Measurements from ENCODE around the gene TBC1D10B.

TBC1D10B gene

GRCh38 chr16:30370456-30371247, at the start of gene TBC1D10B (continued):
- no peak for TF ChIP-seq ZNF132 (tag by site-specific recombination; IDR thresholded peaks at IDR 0.05; ENCODE audit: borderline replicate concordance)
- no peak for TF ChIP-seq KLF7 (tag by site-specific recombination; IDR thresholded peaks at IDR 0.05; ENCODE audit: borderline replicate concordance)
- no peak for TF ChIP-seq ZNF37A (tag by site-specific recombination; IDR thresholded peaks at IDR 0.05)
- no peak for TF ChIP-seq HOXA7 (CRISPR knock-in tag; IDR thresholded peaks at IDR 0.05; ENCODE audit: borderline replicate concordance)

GRCh38 chr16:30418350-30419181, 48.3 kb upstream of the TBC1D10B start:
- peaks cover 12% of the 10 kb centered on the region for H3K4me1 ChIP-seq (ENCODE audit: control insufficient read depth, insufficient read depth, low read length)
- POLR2A ChIA-PET, result interaction anchor here (0.6 to 2.8 kb wide), 35 partner anchors 8 to 400 kb away, joined by 3 to 64 read pairs (median 5); partner anchors contain the start of genes ALDOA, CD2BP2, DCTPP1 and FBRS
- H3K9me3 ChIP-seq (ENCODE audit: control insufficient read depth, insufficient read depth, low read depth, low read length), result no peaks in the 10 kb centered on the region
- peak overlapping the region; percentile 37 for H3K4me3 ChIP-seq (ENCODE audit: low read depth, low read length)
- H3K36me3 ChIP-seq (ENCODE audit: control insufficient read depth in 2 of 2, insufficient read depth in 1 of 2, low read length in 2 of 2), result peaks cover 41 to 81% of the 10 kb centered on the region in 2 experiments; a peak in 2 of 3 replicates
- CTCF ChIA-PET, result interaction anchor here (0.7 to 2.7 kb wide), 12 partner anchors 8 to 376 kb away, joined by 3 to 15 read pairs (median 4); partner anchors contain the start of genes DCTPP1 and ZNF771
- H3K27ac ChIP-seq (ENCODE audit: extremely low read depth, low read depth, low read length), result peak overlapping the region; percentile 85
- TF ChIP-seq ZNF639 (tag by site-specific recombination; IDR thresholded peaks at IDR 0.05) (0 out of 2 replicates have a peak, but pooled peaks have one; percentile 47), KLF8 (tag by site-specific recombination; IDR thresholded peaks at IDR 0.05) (peak; percentile 30; the same call in 1 of the 2 replicates), BCL11A (tag by site-specific recombination; IDR thresholded peaks at IDR 0.05; ENCODE audit: low read depth) (no peak; the same call in 1 of the 2 replicates), ZNF449 (tag by site-specific recombination; IDR thresholded peaks at IDR 0.05) (no peak), PRDM1 (tag by site-specific recombination; IDR thresholded peaks at IDR 0.05) (no peak), ZNF704 (tag by site-specific recombination; IDR thresholded peaks at IDR 0.05) (no peak), GFI1B (tag by site-specific recombination; IDR thresholded peaks at IDR 0.05) (peak; percentile 9; the same call in 1 of the 2 replicates), KLF17 (tag by site-specific recombination; IDR thresholded peaks at IDR 0.05) (peak; percentile 53; the same call in 1 of the 2 replicates), ZSCAN30 (tag by site-specific recombination; IDR thresholded peaks at IDR 0.05) (no peak), PRDM4 (tag by site-specific recombination; IDR thresholded peaks at IDR 0.05) (peak; percentile 86), ZNF324 (tag by site-specific recombination; IDR thresholded peaks at IDR 0.05) (0 out of 2 replicates have a peak, but pooled peaks have one; percentile 0), ZNF138 (tag by site-specific recombination; IDR thresholded peaks at IDR 0.05; ENCODE audit: borderline replicate concordance) (no peak), ZBTB8A (tag by site-specific recombination; IDR thresholded peaks at IDR 0.05) (0 out of 2 replicates have a peak, but pooled peaks have one; percentile 17), ZNF433 (tag by site-specific recombination; IDR thresholded peaks at IDR 0.05; ENCODE audit: low read depth) (no peak), ZNF426 (tag by site-specific recombination; IDR thresholded peaks at IDR 0.05) (no peak), KLF1 (tag by site-specific recombination; IDR thresholded peaks at IDR 0.05) (peak; percentile 70), HOXD13 (CRISPR knock-in tag; IDR thresholded peaks at IDR 0.05; ENCODE audit: borderline replicate concordance) (no peak), ZNF140 (tag by site-specific recombination; IDR thresholded peaks at IDR 0.05) (no peak), ZNF664 (tag by site-specific recombination; IDR thresholded peaks at IDR 0.05) (peak; percentile 53), ZBTB17 (tag by site-specific recombination; IDR thresholded peaks at IDR 0.05) (no peak), ZNF624 (tag by site-specific recombination; IDR thresholded peaks at IDR 0.05) (no peak), SCRT2 (tag by site-specific recombination; IDR thresholded peaks at IDR 0.05) (no peak), KLF7 (tag by site-specific recombination; IDR thresholded peaks at IDR 0.05; ENCODE audit: borderline replicate concordance) (0 out of 2 replicates have a peak, but pooled peaks have one; percentile 51), GLIS1 (tag by site-specific recombination; IDR thresholded peaks at IDR 0.05) (peak; percentile 23)
